H1 (cell line): ENCODE results near the gene WFIKKN1. TPM values are rescaled to one million over a fixed set of nuclear protein-coding genes. Genes with fewer than 3 reads are reported as not detected.

ENCODE experiments used
- CTCF ChIA-PET: fragments of 300-600 bp; sonication (Branson Sonifier 250); formaldehyde crosslinking; loops from one replicate; lab custom pipeline; 2021; ENCODE audit not compliant: partially characterized antibody; lab: Charles Lee
- POLR2A ChIA-PET: fragments of 300-600 bp; sonication (Branson Sonifier 250); formaldehyde crosslinking; loops from one replicate; lab custom pipeline; 2021; ENCODE audit warnings: inconsistent platforms; ENCODE audit not compliant: partially characterized antibody; lab: Charles Lee
- DNase-seq, 2 experiments: peaks; one replicate each; pipeline versions ENCODE4 v3.0.0 to v3.0.0-alpha.2; 2010 to 2022; ENCODE audit warnings: low spot score in 2 of 2, low read depth in 1 of 2, mixed read lengths in 1 of 2
- FAIRE-seq: peaks from 2 replicates; lab custom pipeline; 2011; peaks lifted over from hg19 to GRCh38; lab: Jason Lieb, UNC
- H2AFZ ChIP-seq: 2 replicates; pipeline ENCODE4 v1.8.1; 2012; ENCODE audit warnings: low read length, inconsistent platforms
- H2AK5ac ChIP-seq: 2 replicates; pipeline ENCODE4 v1.6.1; 2013; ENCODE audit warnings: low read depth, low read length
- H2BK120ac ChIP-seq: replicated peaks from 2 replicates; pipeline ENCODE3; 2013; ENCODE audit warnings: low read depth, low read length, inconsistent platforms
- H2BK12ac ChIP-seq: 2 replicates; pipeline ENCODE4 v1.6.1; 2013; ENCODE audit warnings: low read depth, low read length
- H2BK15ac ChIP-seq: 2 replicates; pipeline ENCODE4 v1.6.1; 2013; ENCODE audit warnings: low read length
- H2BK20ac ChIP-seq: 2 replicates; pipeline ENCODE4 v1.6.1; 2013; ENCODE audit warnings: low read length
- H2BK5ac ChIP-seq: 2 replicates; pipeline ENCODE4 v1.6.1; 2013; ENCODE audit warnings: low read depth, low read length
- H3K14ac ChIP-seq: 2 replicates; pipeline ENCODE4 v1.6.1; 2013; ENCODE audit warnings: inconsistent platforms; ENCODE audit not compliant: insufficient read length
- H3K18ac ChIP-seq: 2 replicates; pipeline ENCODE4 v1.6.1; 2013; ENCODE audit warnings: low read length; ENCODE audit errors: extremely low read depth
- H3K23ac ChIP-seq: 2 replicates; pipeline ENCODE4 v1.6.1; 2013; ENCODE audit warnings: inconsistent platforms; ENCODE audit not compliant: insufficient read length
- H3K23me2 ChIP-seq: 2 replicates; pipeline ENCODE4 v1.6.1; 2013; ENCODE audit warnings: low read depth, low read length
- H3K27ac ChIP-seq: 2 replicates; pipeline ENCODE4 v1.6.1; 2011; ENCODE audit warnings: low read depth, low read length, inconsistent platforms
- H3K27me3 ChIP-seq, 4 experiments: replicated peaks in 1 of 4; 1 replicate in 1 of 4; 2 replicates in 3 of 4; pipeline versions ENCODE4 v1.6.1 to v1.8.1; 2011 to 2013; ENCODE audit warnings: low read length in 3 of 4, mild to moderate bottlenecking in 3 of 4, inconsistent platforms in 2 of 4, mixed read lengths in 2 of 4, moderate library complexity in 1 of 4; ENCODE audit not compliant: control insufficient read depth in 3 of 4, insufficient read depth in 3 of 4; ENCODE audit errors: extremely low read depth in 1 of 4
- H3K36me3 ChIP-seq, 4 experiments: 2 replicates each; pipeline versions ENCODE4 v1.6.1 to v1.8.1; 2011 to 2013; ENCODE audit warnings: mild to moderate bottlenecking in 4 of 4, low read length in 3 of 4, moderate library complexity in 2 of 4, control low read depth in 1 of 4, inconsistent platforms in 1 of 4; ENCODE audit not compliant: insufficient read depth in 4 of 4, control insufficient read depth in 2 of 4
- H3K4ac ChIP-seq: replicated peaks from 2 replicates; pipeline ENCODE3; 2013; ENCODE audit warnings: low read length, low read depth, mixed read lengths, inconsistent platforms; ENCODE audit not compliant: insufficient read length
- H3K4me1 ChIP-seq, 4 experiments: replicated peaks in 1 of 4; 1 replicate in 1 of 4; 2 replicates in 3 of 4; pipeline versions ENCODE4 v1.6.1 to v1.8.1; 2011 to 2013; ENCODE audit warnings: low read length in 3 of 4, inconsistent platforms in 2 of 4, mixed read lengths in 1 of 4; ENCODE audit not compliant: insufficient read depth in 4 of 4, control insufficient read depth in 3 of 4
- H3K4me2 ChIP-seq, 2 experiments: 2 replicates each; pipeline versions ENCODE4 v1.6.1 to v1.8.1; 2011 to 2013; ENCODE audit warnings: low read depth in 2 of 2, low read length in 2 of 2, control low read depth in 1 of 2, inconsistent platforms in 1 of 2, mild to moderate bottlenecking in 1 of 2; ENCODE audit not compliant: insufficient read depth in 1 of 2
- H3K4me3 ChIP-seq, 4 experiments: fragments of 200-600, 300-600 bp in 1 of 4; sonication (generic), shearing (Covaris generic), sonication (Bioruptor Twin) in 1 of 4; 2 replicates each; pipeline versions ENCODE4 v1.5.1 to v1.8.1; 2011 to 2016; ENCODE audit warnings: low read length in 4 of 4, low read depth in 3 of 4, control low read depth in 2 of 4, inconsistent platforms in 2 of 4, mild to moderate bottlenecking in 2 of 4, mixed read lengths in 1 of 4, moderate library complexity in 1 of 4; ENCODE audit not compliant: insufficient read depth in 2 of 4; ENCODE audit errors: extremely low read depth in 1 of 4
- H3K56ac ChIP-seq: replicated peaks from 2 replicates; pipeline ENCODE3; 2013; ENCODE audit warnings: low read depth, mild to moderate bottlenecking, mixed read lengths, low read length, inconsistent platforms; ENCODE audit not compliant: insufficient read length
- H3K79me1 ChIP-seq: 2 replicates; pipeline ENCODE4 v1.6.1; 2013; ENCODE audit warnings: low read depth, low read length, control low read depth
- H3K79me2 ChIP-seq, 2 experiments: 2 replicates each; pipeline versions ENCODE4 v1.6.1 to v1.8.1; 2012 to 2013; ENCODE audit warnings: low read length in 2 of 2, mild to moderate bottlenecking in 2 of 2, inconsistent platforms in 1 of 2; ENCODE audit not compliant: insufficient read depth in 2 of 2, control insufficient read depth in 1 of 2
- H3K9ac ChIP-seq, 4 experiments: replicated peaks in 1 of 4; 1 replicate in 1 of 4; 2 replicates in 3 of 4; pipeline versions ENCODE4 v1.6.1 to v1.8.1; 2011 to 2013; ENCODE audit warnings: low read depth in 3 of 4, low read length in 3 of 4, control low read depth in 2 of 4, mild to moderate bottlenecking in 2 of 4, moderate library complexity in 2 of 4, inconsistent platforms in 1 of 4; ENCODE audit errors: extremely low read depth in 1 of 4
- H3K9me3 ChIP-seq, 2 experiments: 2 replicates each; pipeline versions ENCODE4 v1.6.1 to v1.8.1; 2012 to 2013; ENCODE audit warnings: mild to moderate bottlenecking in 2 of 2, moderate library complexity in 2 of 2, control low read depth in 1 of 2, inconsistent platforms in 1 of 2, low read depth in 1 of 2, low read length in 1 of 2, mixed read lengths in 1 of 2; ENCODE audit not compliant: insufficient read depth in 2 of 2
- H4K20me1 ChIP-seq, 2 experiments: replicated peaks in 1 of 2; 2 replicates each; pipeline versions ENCODE3 to v1.8.1; 2011 to 2013; ENCODE audit warnings: inconsistent platforms in 2 of 2, low read length in 2 of 2, mild to moderate bottlenecking in 1 of 2; ENCODE audit not compliant: insufficient read depth in 2 of 2, control insufficient read depth in 1 of 2
- H4K5ac ChIP-seq: 2 replicates; pipeline ENCODE4 v1.6.1; 2013; ENCODE audit warnings: low read length, low read depth, mixed read lengths, inconsistent platforms; ENCODE audit not compliant: insufficient read length
- H4K8ac ChIP-seq: 2 replicates; pipeline ENCODE4 v1.8.0; 2013; ENCODE audit warnings: mild to moderate bottlenecking, moderate library complexity, low read length, inconsistent platforms; ENCODE audit not compliant: insufficient read depth; ENCODE audit errors: extremely low read depth
- H4K91ac ChIP-seq: replicated peaks from 2 replicates; pipeline ENCODE3; 2013; ENCODE audit warnings: low read length, mixed read lengths, inconsistent platforms; ENCODE audit not compliant: insufficient read length
- BACH1 ChIP-seq: IDR thresholded peaks from 2 replicates; pipeline ENCODE4 v1.6.1; 2012; ENCODE audit warnings: low read length, improper control_type of control experiment
- BRCA1 ChIP-seq: IDR thresholded peaks from 2 replicates; pipeline ENCODE4 v1.6.1; 2012; ENCODE audit warnings: low read depth, low read length, improper control_type of control experiment
- CHD1 ChIP-seq: IDR thresholded peaks from 2 replicates; pipeline ENCODE4 v1.6.1; 2012; ENCODE audit warnings: low read depth, low read length, improper control_type of control experiment
- EGR1 ChIP-seq: IDR thresholded peaks from 2 replicates; pipeline ENCODE4 v1.6.1; 2011; ENCODE audit warnings: low read depth, low read length, borderline replicate concordance
- EP300 ChIP-seq, 2 experiments: IDR thresholded peaks; 1 replicate in 1 of 2; 2 replicates in 1 of 2; pipeline ENCODE4 v1.6.1; 2011 to 2012; ENCODE audit warnings: low read depth in 2 of 2, low read length in 2 of 2, mild to moderate bottlenecking in 2 of 2, borderline replicate concordance in 1 of 2, inconsistent platforms in 1 of 2, moderate library complexity in 1 of 2
- GABPA ChIP-seq: IDR thresholded peaks from 2 replicates; pipeline ENCODE4 v1.6.1; 2011; ENCODE audit warnings: mild to moderate bottlenecking, low read length, moderate library complexity, borderline replicate concordance; ENCODE audit not compliant: insufficient read depth
- GTF2F1 ChIP-seq: IDR thresholded peaks from 2 replicates; pipeline ENCODE4 v1.6.1; 2012; ENCODE audit warnings: low read depth, low read length, improper control_type of control experiment, borderline replicate concordance
- KDM4A ChIP-seq: IDR thresholded peaks from one replicate; pipeline ENCODE4 v1.7.1; 2012; ENCODE audit warnings: low read depth, mild to moderate bottlenecking, moderate library complexity, low read length, inconsistent platforms; ENCODE audit not compliant: severe bottlenecking
- POU5F1 ChIP-seq: IDR thresholded peaks from 2 replicates; pipeline ENCODE4 v1.6.1; 2011; ENCODE audit warnings: low read depth, mild to moderate bottlenecking, low read length, moderate library complexity
- SIX5 ChIP-seq: IDR thresholded peaks from 2 replicates; pipeline ENCODE4 v1.6.1; 2011; ENCODE audit warnings: mild to moderate bottlenecking, low read depth, low read length
- SUZ12 ChIP-seq: fragments of 200-600 bp; sonication (generic); IDR thresholded peaks from 2 replicates; pipeline ENCODE4 v1.6.1; 2012; ENCODE audit warnings: mild to moderate bottlenecking, inconsistent platforms, low read length, moderate library complexity, mixed read lengths
- TAF1 ChIP-seq: IDR thresholded peaks from 2 replicates; pipeline ENCODE4 v1.6.1; 2011; ENCODE audit warnings: mild to moderate bottlenecking, low read depth, low read length
- WGBS, 2 experiments: shearing (Covaris generic) in 1 of 2; methylation state at CpG; one replicate each; pipeline versions ENCODE4 v1.1.6 to v1.1.7; 2013 to 2015; ENCODE audit warnings: low lambda C conversion rate in 2 of 2, mixed read lengths in 2 of 2, inconsistent platforms in 1 of 2, low coverage in 1 of 2, missing lambda C conversion rate in 1 of 2; ENCODE audit not compliant: insufficient replicate concordance in 2 of 2, insufficient coverage in 1 of 2, insufficient read length in 1 of 2; ENCODE audit errors: extremely low coverage in 1 of 2, missing lambda C conversion rate in 1 of 2; 5-methylcytosine and 5-hydroxymethylcytosine counted together
- polyA plus RNA-seq, 7 experiments: library from polyadenylated mRNA; depleted of rRNA in 3 of 7; stranded (reverse) in 5 of 7; unstranded in 2 of 7; fragments of >200 nt in 5 of 7; fragments of 200-250 nt in 2 of 7; gene quantifications; 1 replicate in 5 of 7; 2 replicates in 1 of 7; 4 replicates in 1 of 7; pipeline versions ENCODE4 v1.2.1 to v1.2.3, GENCODE V29; 2011 to 2013; ENCODE audit warnings: missing spikeins in 2 of 7, mixed read lengths in 2 of 7
- total RNA-seq: library from RNA; stranded (reverse); fragmentation: NEBNext Ultra II Directional; extraction: Animal tissue kit (Norgen Biotek cat#: 25700); gene quantifications from 2 replicates; pipeline ENCODE4 v1.2.1, GENCODE V29; 2021
- TF ChIP-seq, protein P1 (sequence below): IDR thresholded peaks from 2 replicates; pipeline ENCODE4 v1.6.1; 2012; ENCODE audit warnings: inconsistent platforms

WFIKKN1 gene
- total and polyA plus RNA-seq, 2 of the 8 experiments (the other 6 are each of a cell fraction or from before 2014, with no cell fraction given), result 11.4 to 15.8 TPM

DNA sequence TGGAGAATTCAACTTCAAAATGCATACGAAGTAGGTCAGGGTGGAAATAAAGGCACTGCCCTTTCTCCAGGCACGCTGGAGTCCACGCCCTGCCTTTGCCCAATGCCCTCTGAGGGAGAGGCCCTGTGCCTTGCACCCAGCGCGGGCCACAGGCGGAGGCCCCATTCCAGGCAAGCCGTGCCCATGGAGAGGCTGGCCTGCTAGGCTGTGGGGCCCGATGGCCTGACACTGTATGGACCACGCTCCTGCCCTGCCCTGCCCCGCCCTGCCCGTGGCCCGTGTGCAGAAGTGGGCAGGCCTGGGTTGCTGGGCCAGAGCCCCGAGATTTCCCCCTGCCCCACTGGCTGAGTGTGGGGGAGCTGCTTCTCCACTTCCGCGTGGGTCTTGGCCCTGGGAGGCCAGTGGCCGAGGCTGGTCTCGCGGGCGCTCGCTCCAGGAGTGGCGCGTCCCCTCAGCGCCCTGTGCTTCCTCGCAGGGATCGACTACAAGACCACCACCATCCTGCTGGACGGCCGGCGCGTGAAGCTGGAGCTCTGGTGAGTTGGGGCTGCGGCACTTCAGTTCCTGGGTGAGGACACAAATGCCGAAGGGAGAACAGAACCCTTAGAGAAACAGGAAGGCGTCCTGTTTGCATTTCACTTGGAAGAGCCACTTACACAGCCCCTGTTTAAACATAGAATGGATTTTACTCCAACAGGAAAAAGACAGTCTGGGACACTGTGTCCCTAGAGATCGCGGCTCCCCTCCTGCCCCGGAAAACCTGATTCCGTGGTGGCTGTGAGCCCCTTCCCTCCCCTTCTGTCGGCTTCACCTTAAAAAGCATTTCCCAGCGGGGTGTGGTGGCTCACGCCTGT is 13.8 kb upstream of the WFIKKN1 start:
- H2BK12ac ChIP-seq, result no peak overlapping the region
- ChIA-PET CTCF (interaction anchor here (1.3 to 2.5 kb wide), 2 partner anchors 11 to 17 kb away, joined by 3 to 7 read pairs; no protein-coding TSS in a partner anchor), POLR2A (no interaction called here)
- H3K18ac ChIP-seq, result no peak overlapping the region
- peaks cover 6% of the 10 kb centered on the region for H3K79me1 ChIP-seq
- H3K23me2 ChIP-seq, result no peaks in the 10 kb centered on the region
- H3K9ac ChIP-seq, result no peak overlapping the region
- no peak overlapping the region for H4K8ac ChIP-seq
- no peaks in the 10 kb centered on the region for H3K79me2 ChIP-seq
- no peak overlapping the region for H2BK15ac ChIP-seq
- H3K9me3 ChIP-seq, result no peaks in the 10 kb centered on the region
- no peak overlapping the region for H3K27ac ChIP-seq
- no peak overlapping the region for H3K4me3 ChIP-seq
- H2BK120ac ChIP-seq, result no peak overlapping the region
- H2AFZ ChIP-seq, result no peak overlapping the region
- no peak overlapping the region for H3K14ac ChIP-seq
- no peak overlapping the region for H2BK20ac ChIP-seq
- H4K91ac ChIP-seq, result no peak overlapping the region
- H3K27me3 ChIP-seq, result no peaks in the 10 kb centered on the region
- peaks cover 0 to 5% (median under 1%) of the 10 kb centered on the region in 4 experiments; a peak in 2 of 7 replicates for H3K4me1 ChIP-seq
- H3K36me3 ChIP-seq, result no peaks in the 10 kb centered on the region; a peak in 1 of 8 replicates
- H2BK5ac ChIP-seq, result no peak overlapping the region
- WGBS, 2 experiments, result 94% methylated on average over 33 of the region's 39 CpGs; no CpG with 5 or more reads in 1 of the 2 experiments
- FAIRE-seq (no peak), DNase-seq (no peak)
- no peak overlapping the region for H3K23ac ChIP-seq
- H4K5ac ChIP-seq, result no peak overlapping the region
- no peak overlapping the region for H3K56ac ChIP-seq
- no peak overlapping the region for H3K4ac ChIP-seq
- H3K4me2 ChIP-seq, result no peak overlapping the region
- peaks cover 4% of the 10 kb centered on the region in 2 experiments for H4K20me1 ChIP-seq
- H2AK5ac ChIP-seq, result no peak overlapping the region
- TF ChIP-seq BACH1 (no peak), CHD1 (no peak), TAF1 (no peak), SUZ12 (no peak), GABPA (no peak), EGR1 (no peak), POU5F1 (no peak), SIX5 (no peak), KDM4A (no peak), BRCA1 (no peak), GTF2F1 (no peak), EP300 (IDR thresholded peaks at IDR 0.05; ENCODE audit: borderline replicate concordance in 1 of 2, low read depth in 2 of 2, low read length in 2 of 2) (no peak)
- TF ChIP-seq, protein P1, sequence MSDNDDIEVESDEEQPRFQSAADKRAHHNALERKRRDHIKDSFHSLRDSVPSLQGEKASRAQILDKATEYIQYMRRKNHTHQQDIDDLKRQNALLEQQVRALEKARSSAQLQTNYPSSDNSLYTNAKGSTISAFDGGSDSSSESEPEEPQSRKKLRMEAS, result no peak
